ENCODE data around the gene GSKIP. TPM values are rescaled to one million over a fixed set of nuclear protein-coding genes. Genes with fewer than 3 reads are reported as not detected.

The GSKIP gene
- total RNA-seq, 4 donors from 2014 or later: 11.5 to 33.0 (median 15.7) TPM

DNA sequence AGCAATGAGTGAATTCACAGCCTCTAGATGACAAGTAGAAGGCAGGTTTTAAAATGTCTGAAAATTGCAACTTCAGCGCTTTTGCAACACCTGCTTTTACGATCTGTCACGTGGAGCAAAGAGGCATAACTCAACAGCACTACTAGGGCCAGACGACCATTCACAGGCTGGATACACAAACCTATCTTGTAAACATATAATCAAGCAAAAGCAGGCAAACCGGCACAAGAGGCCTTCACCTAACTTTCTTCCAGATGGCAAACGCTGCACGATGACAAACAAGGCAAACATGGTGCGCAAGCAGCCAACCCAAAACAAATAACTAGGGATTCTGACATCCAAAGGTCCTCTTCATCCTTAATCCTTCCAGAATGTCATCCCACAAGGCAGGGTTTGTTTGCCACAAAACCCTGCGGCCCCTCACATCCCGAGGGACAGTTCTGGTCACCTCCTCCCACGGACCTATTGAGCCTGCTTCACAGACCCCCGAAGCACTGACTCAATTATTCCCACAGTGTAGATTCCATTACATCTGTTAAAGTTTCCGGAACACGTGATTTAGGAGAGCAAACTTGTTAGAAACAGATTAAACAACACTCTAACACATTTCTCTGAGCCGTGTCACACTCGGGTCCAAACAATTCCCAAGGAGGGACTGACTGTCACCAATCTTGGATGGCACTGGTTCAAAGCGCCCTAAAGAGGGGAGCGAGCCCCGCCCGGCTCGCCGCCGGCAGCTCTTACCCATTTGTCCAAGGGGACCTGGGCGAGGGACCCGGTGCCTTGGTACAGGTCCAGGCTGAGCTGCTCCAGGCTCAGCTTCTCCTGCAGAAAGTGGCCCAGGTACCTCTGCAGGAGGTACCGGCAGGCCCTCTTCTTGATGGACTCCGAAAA is 1.0 kb upstream of the GSKIP start:
- H3K36me3 ChIP-seq: no peaks in the 10 kb centered on the region
- peak overlapping the region; percentile 94 to 98 for H3K27ac ChIP-seq
- peak overlapping the region; percentile 99 for H3K4me3 ChIP-seq
- no peaks in the 10 kb centered on the region for H3K4me1 ChIP-seq
- DNase-seq: peak in 1 of 2 donors; percentile 31
- intact Hi-C loops (cut with DNase I; ENCODE audit: low total_unique reads): no loop called here
- TF ChIP-seq, protein P1, sequence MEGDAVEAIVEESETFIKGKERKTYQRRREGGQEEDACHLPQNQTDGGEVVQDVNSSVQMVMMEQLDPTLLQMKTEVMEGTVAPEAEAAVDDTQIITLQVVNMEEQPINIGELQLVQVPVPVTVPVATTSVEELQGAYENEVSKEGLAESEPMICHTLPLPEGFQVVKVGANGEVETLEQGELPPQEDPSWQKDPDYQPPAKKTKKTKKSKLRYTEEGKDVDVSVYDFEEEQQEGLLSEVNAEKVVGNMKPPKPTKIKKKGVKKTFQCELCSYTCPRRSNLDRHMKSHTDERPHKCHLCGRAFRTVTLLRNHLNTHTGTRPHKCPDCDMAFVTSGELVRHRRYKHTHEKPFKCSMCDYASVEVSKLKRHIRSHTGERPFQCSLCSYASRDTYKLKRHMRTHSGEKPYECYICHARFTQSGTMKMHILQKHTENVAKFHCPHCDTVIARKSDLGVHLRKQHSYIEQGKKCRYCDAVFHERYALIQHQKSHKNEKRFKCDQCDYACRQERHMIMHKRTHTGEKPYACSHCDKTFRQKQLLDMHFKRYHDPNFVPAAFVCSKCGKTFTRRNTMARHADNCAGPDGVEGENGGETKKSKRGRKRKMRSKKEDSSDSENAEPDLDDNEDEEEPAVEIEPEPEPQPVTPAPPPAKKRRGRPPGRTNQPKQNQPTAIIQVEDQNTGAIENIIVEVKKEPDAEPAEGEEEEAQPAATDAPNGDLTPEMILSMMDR (IDR thresholded peaks at IDR 0.05): no peak
- no peak for TF ChIP-seq POLR2A (IDR thresholded peaks at IDR 0.05)
- H3K9me3 ChIP-seq: no peaks in the 10 kb centered on the region
- no peaks in the 10 kb centered on the region for H3K27me3 ChIP-seq

DNA sequence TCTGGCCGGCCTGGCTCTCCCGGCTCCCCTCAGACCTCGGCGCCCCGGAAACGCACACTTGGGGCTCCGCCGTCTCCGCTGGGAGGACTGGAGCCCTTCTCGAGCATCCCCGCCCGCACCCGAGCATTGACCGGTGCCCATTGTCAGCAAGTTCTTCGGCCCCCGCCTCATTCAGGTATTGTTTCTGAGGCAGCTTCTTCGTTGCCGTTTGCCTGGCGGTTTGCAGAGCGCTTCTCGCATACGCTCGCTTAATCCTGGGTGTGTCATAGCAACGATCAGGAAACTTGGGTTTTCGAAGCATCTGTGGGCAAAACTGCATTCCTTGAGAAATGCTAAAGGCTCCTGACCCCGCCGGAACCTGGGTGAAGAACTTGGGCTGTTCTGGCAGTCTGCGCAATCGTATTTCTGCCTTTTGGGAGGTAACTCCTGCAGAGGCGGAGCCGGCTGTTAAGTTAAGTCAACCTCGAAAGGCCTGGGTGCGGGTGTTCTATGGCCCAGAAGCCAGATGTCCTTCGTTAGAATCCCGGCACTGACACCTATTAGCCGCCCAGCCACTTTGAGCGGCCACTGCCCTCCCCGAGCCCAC is 518 bp downstream of the GSKIP start:
- H3K27ac ChIP-seq: peak overlapping the region; percentile 94 to 98
- TF ChIP-seq, protein P1 (IDR thresholded peaks at IDR 0.05): no peak
- no peak for TF ChIP-seq POLR2A (IDR thresholded peaks at IDR 0.05)
- no peaks in the 10 kb centered on the region for H3K4me1 ChIP-seq
- DNase-seq: peak in 1 of 2 donors; percentile 19
- intact Hi-C loops (cut with DNase I; ENCODE audit: low total_unique reads): no loop called here
- H3K4me3 ChIP-seq: peak overlapping the region; percentile 99
- no peaks in the 10 kb centered on the region for H3K36me3 ChIP-seq
- H3K27me3 ChIP-seq: no peaks in the 10 kb centered on the region
- no peaks in the 10 kb centered on the region for H3K9me3 ChIP-seq

DNA sequence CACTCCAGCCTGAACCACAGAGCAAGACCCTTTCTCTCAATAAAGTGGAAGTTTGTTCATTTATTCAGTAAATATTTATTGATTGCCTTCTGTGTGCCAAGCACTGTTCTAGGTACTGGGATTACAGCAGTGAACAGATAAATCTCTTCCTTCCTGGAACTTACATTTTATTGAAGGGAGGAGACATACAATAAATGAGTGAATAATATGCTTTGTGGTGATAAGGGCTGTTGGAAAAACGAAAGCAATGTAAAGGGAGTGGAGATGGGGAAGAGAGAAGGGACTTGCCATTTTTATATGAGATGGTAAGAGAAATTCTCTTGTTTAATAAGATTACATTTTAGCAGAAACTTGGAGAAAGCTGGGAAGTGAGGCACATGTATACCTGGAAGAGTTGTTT is 1.6 kb downstream of the GSKIP start:
- Histone ChIP-seq H3K9me3 (no peaks in the 10 kb centered on the region), H3K27ac (no peak overlapping the region), H3K27me3 (no peaks in the 10 kb centered on the region), H3K36me3 (no peaks in the 10 kb centered on the region), H3K4me1 (no peaks in the 10 kb centered on the region), H3K4me3 (no peak overlapping the region)
- intact Hi-C loops (cut with DNase I; ENCODE audit: low total_unique reads): no loop called here
- no peak for DNase-seq
- TF ChIP-seq POLR2A (IDR thresholded peaks at IDR 0.05): no peak
- TF ChIP-seq, protein P1 (IDR thresholded peaks at IDR 0.05): no peak

DNA sequence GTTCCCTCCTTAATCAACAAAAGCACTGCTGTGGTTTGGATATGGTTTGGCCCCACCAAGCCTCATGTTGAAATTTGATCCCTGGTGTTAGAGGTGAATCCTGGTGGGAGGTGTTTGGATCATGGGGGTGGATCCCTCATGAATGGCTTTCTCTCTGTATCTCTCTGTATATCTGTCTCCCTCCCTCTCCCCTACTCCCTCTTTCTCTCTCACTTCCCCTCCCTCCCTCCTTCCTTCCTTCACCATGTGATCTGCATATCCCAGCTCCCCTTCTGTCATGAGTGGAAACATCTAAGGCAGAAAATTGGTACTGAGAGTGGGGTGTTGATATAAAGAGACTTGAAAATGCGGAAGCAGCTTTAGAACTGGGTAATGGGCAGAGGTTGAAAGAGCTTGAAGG is 5.2 kb downstream of the GSKIP start:
- no peak for DNase-seq
- H3K4me3 ChIP-seq: no peak overlapping the region
- no peaks in the 10 kb centered on the region for H3K36me3 ChIP-seq
- intact Hi-C loops (cut with DNase I; ENCODE audit: low total_unique reads): no loop called here
- no peaks in the 10 kb centered on the region for H3K27me3 ChIP-seq
- TF ChIP-seq, protein P1 (IDR thresholded peaks at IDR 0.05): no peak
- TF ChIP-seq POLR2A (IDR thresholded peaks at IDR 0.05): no peak
- no peaks in the 10 kb centered on the region for H3K9me3 ChIP-seq
- H3K4me1 ChIP-seq: no peaks in the 10 kb centered on the region
- H3K27ac ChIP-seq: no peak overlapping the region

DNA sequence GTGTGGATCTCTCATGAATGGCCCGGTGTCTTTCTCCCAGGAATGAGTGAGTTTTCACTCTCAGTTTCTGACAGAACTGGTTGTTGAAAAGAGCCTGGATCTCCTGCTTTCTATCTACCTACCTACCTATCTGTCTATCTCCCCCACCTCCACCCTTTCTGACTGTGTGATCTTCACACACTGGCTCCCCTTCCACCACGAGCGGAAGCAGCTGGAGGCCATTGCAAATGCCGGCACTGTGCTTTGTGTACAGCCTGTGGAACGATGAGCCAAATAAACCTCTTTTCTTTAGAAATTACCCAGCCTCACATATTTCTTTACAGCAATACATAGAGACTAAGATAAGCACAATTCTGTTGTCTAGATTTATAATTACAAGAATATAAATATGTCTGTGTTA is 7.2 kb downstream of the GSKIP start:
- no peak for DNase-seq
- H3K4me1 ChIP-seq: no peaks in the 10 kb centered on the region
- no peaks in the 10 kb centered on the region for H3K9me3 ChIP-seq
- intact Hi-C loops (cut with DNase I; ENCODE audit: low total_unique reads): no loop called here
- H3K4me3 ChIP-seq: no peak overlapping the region
- TF ChIP-seq, protein P1 (IDR thresholded peaks at IDR 0.05): no peak
- no peak for TF ChIP-seq POLR2A (IDR thresholded peaks at IDR 0.05)
- H3K36me3 ChIP-seq: no peaks in the 10 kb centered on the region
- H3K27ac ChIP-seq: no peak overlapping the region
- H3K27me3 ChIP-seq: no peaks in the 10 kb centered on the region

Data from uterus (tissue), 4 donors.